Body of pancreas (tissue), 4 donors: ENCODE measurements around the gene KIF3A.

ENCODE experiments used
- POLR2A ChIP-seq, 3 donors: fragments of 450-650 bp; IDR thresholded peaks; one replicate each; pipeline ENCODE4 v1.6.1; 2016; ENCODE audit warnings: antibody characterized with exemption in 3 of 3, mild to moderate bottlenecking in 2 of 3
- TF ChIP-seq, protein P1 (sequence below), 7 experiments: fragments of 450-650 bp in 4 of 7; fragments of 200-600 bp in 3 of 7; sonication (generic) in 3 of 7; IDR thresholded peaks; one replicate each; pipeline ENCODE4 v1.5.1; 2016 to 2019; ENCODE audit warnings: antibody characterized with exemption in 7 of 7

DNA sequence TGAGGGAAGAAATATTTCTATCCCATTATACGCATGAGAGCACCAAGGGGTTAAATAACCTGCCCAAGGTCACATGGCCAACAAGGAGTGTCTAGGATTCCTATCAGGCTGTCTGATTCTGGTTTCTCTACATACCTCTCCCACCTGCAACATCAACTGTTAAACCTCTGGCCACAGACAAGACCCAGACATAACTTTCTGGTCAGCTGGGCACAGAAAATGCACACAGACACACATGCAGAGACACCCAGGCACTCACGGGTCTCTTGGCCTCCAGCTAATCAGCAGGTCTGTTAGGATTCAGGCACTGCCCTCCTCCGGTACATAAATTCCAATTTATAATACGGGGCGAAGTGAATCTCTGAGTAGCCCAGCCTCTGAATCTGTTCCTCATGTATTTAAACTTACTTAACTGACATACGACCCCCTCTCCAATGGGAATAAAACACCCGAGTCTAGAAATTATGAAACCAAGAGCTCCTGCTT is 38.2 kb upstream of the KIF3A start:
- no peak for TF ChIP-seq POLR2A (IDR thresholded peaks at IDR 0.05)
- TF ChIP-seq, protein P1, sequence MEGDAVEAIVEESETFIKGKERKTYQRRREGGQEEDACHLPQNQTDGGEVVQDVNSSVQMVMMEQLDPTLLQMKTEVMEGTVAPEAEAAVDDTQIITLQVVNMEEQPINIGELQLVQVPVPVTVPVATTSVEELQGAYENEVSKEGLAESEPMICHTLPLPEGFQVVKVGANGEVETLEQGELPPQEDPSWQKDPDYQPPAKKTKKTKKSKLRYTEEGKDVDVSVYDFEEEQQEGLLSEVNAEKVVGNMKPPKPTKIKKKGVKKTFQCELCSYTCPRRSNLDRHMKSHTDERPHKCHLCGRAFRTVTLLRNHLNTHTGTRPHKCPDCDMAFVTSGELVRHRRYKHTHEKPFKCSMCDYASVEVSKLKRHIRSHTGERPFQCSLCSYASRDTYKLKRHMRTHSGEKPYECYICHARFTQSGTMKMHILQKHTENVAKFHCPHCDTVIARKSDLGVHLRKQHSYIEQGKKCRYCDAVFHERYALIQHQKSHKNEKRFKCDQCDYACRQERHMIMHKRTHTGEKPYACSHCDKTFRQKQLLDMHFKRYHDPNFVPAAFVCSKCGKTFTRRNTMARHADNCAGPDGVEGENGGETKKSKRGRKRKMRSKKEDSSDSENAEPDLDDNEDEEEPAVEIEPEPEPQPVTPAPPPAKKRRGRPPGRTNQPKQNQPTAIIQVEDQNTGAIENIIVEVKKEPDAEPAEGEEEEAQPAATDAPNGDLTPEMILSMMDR (IDR thresholded peaks at IDR 0.05): no peak
